ENCODE data around the gene MSH2.

- TF ChIP-seq POLR2AphosphoS5 (IDR thresholded peaks at IDR 0.05) (no peak), CTCF (IDR thresholded peaks at IDR 0.05 in 8 of 11, conservative IDR thresholded peaks at IDR 0.05 in 3 of 11) (no peak), POLR2A (IDR thresholded peaks at IDR 0.05) (no peak)
These were observed 82.2 kb downstream of the MSH2 start for GRCh38 chr2:47485177-47485576.

Data from spleen (tissue), 7 donors.